SK-N-SH (cell line): ENCODE measurements around the gene INTS1. TPM values are rescaled to one million over a fixed set of nuclear protein-coding genes. Genes with fewer than 3 reads are reported as not detected.

Experiments
- CTCF ChIA-PET: fragments of 300-600, 350-600 bp; formaldehyde crosslinking; extraction: SDS; loops from one replicate; lab custom pipeline; 2021; lab: Yijun Ruan, JAX
- POLR2A ChIA-PET: fragments of 350-600 bp; sonication (Branson Sonifier 250); formaldehyde crosslinking; extraction: SDS; loops from one replicate; lab custom pipeline; 2020; ENCODE audit warnings: antibody characterized with exemption, inconsistent platforms; lab: Yijun Ruan, JAX
- DNase-seq: peaks from one replicate; pipeline ENCODE4 v3.0.0; 2012
- H2AFZ ChIP-seq: fragments of 200-600 bp; sonication (generic); 2 replicates; pipeline ENCODE4 v1.8.1; 2016; ENCODE audit warnings: antibody characterized with exemption, mild to moderate bottlenecking, low read depth
- H3F3A ChIP-seq: fragments of 200-600 bp; sonication (generic); replicated peaks from 2 replicates; pipeline ENCODE3; 2016; ENCODE audit warnings: antibody characterized with exemption, mild to moderate bottlenecking; ENCODE audit not compliant: insufficient read depth
- H3K27ac ChIP-seq, 2 experiments: fragments of 200-500 bp in 1 of 2; fragments of 200-600 bp in 1 of 2; sonication (Bioruptor generic) in 1 of 2; sonication (generic), shearing (Covaris generic) in 1 of 2; 2 replicates each; pipeline versions ENCODE4 v1.5.1 to v1.6.1; 2014 to 2016; ENCODE audit warnings: low read depth in 2 of 2, inconsistent platforms in 1 of 2, low read length in 1 of 2, mild to moderate bottlenecking in 1 of 2, mixed read lengths in 1 of 2
- H3K27me3 ChIP-seq: fragments of 200-600 bp; sonication (generic), shearing (Covaris generic); 2 replicates; pipeline ENCODE4 v1.6.1; 2016; ENCODE audit warnings: mixed run types; ENCODE audit not compliant: insufficient read depth
- H3K36me3 ChIP-seq, 2 experiments: fragments of 200-500 bp in 1 of 2; fragments of 200-600 bp in 1 of 2; sonication (Bioruptor generic) in 1 of 2; sonication (generic) in 1 of 2; replicated peaks in 1 of 2; 2 replicates each; pipeline versions ENCODE3 to v1.5.1; 2014 to 2016; ENCODE audit warnings: low read length in 1 of 2, mild to moderate bottlenecking in 1 of 2; ENCODE audit not compliant: insufficient read depth in 2 of 2, control insufficient read depth in 1 of 2
- H3K4me1 ChIP-seq, 2 experiments: fragments of 200-500 bp in 1 of 2; fragments of 200-600 bp in 1 of 2; sonication (Bioruptor generic) in 1 of 2; sonication (generic), shearing (Covaris generic) in 1 of 2; 2 replicates each; pipeline versions ENCODE4 v1.5.1 to v1.6.1; 2014 to 2016; ENCODE audit warnings: low read depth in 1 of 2, low read length in 1 of 2, mixed run types in 1 of 2; ENCODE audit not compliant: insufficient read depth in 2 of 2, control insufficient read depth in 1 of 2
- H3K4me2 ChIP-seq: fragments of 200-600 bp; sonication (generic), shearing (Covaris generic); 2 replicates; pipeline ENCODE4 v1.6.1; 2017; ENCODE audit warnings: mixed run types
- H3K4me3 ChIP-seq, 2 experiments: fragments of 200-500 bp in 1 of 2; fragments of 200-600 bp in 1 of 2; sonication (Bioruptor generic) in 1 of 2; sonication (generic), shearing (Covaris generic) in 1 of 2; 2 replicates each; pipeline versions ENCODE4 v1.5.1 to v1.8.1; 2014 to 2016; ENCODE audit warnings: low read depth in 2 of 2, inconsistent platforms in 1 of 2, low read length in 1 of 2, mild to moderate bottlenecking in 1 of 2, mixed read lengths in 1 of 2, moderate library complexity in 1 of 2
- H3K79me2 ChIP-seq: fragments of 200-600 bp; sonication (generic); 2 replicates; pipeline ENCODE4 v1.8.1; 2017; ENCODE audit warnings: mild to moderate bottlenecking; ENCODE audit not compliant: insufficient read depth
- H3K9ac ChIP-seq: fragments of 200-600 bp; sonication (generic); 2 replicates; pipeline ENCODE4 v1.6.1; 2017; ENCODE audit warnings: mixed run types
- H3K9me2 ChIP-seq: fragments of 200-600 bp; sonication (generic); 2 replicates; pipeline ENCODE4 v1.6.1; 2017; ENCODE audit warnings: mixed run types
- H3K9me3 ChIP-seq: fragments of 200-600 bp; sonication (generic); 2 replicates; pipeline ENCODE4 v1.6.1; 2017; ENCODE audit warnings: mixed run types, mild to moderate bottlenecking, moderate library complexity
- H4K20me1 ChIP-seq: fragments of 200-600 bp; sonication (generic); 2 replicates; pipeline ENCODE4 v1.6.1; 2017; ENCODE audit warnings: mild to moderate bottlenecking, mixed run types; ENCODE audit not compliant: insufficient read depth
- CHD2 ChIP-seq: fragments of 150-350 bp; IDR thresholded peaks from 2 replicates; pipeline ENCODE4 v1.6.1; 2018; ENCODE audit warnings: low read length; ENCODE audit not compliant: partially characterized antibody
- EP300 ChIP-seq, 2 experiments: IDR thresholded peaks; 2 replicates each; pipeline versions ENCODE4 v1.4.0 to v1.6.1; 2012; ENCODE audit warnings: borderline replicate concordance in 1 of 2, low read depth in 1 of 2, low read length in 1 of 2
- EZH2phosphoT487 ChIP-seq: fragments of 200-600 bp; sonication (generic); IDR thresholded peaks from 2 replicates; pipeline ENCODE4 v1.6.1; 2017; ENCODE audit warnings: low read depth, mixed run types, mild to moderate bottlenecking, antibody characterized with exemption, moderate library complexity, borderline replicate concordance
- FOSL2 ChIP-seq: IDR thresholded peaks from 2 replicates; pipeline ENCODE4 v1.4.0; 2012; ENCODE audit warnings: low read depth, mild to moderate bottlenecking, moderate library complexity, borderline replicate concordance
- GABPA ChIP-seq: IDR thresholded peaks from 2 replicates; pipeline ENCODE4 v1.4.0; 2012; ENCODE audit warnings: low read depth, mild to moderate bottlenecking
- GATA2 ChIP-seq: sonication (generic); formaldehyde crosslinking; IDR thresholded peaks from 2 replicates; pipeline ENCODE4 v1.5.0; 2020; ENCODE audit warnings: mild to moderate bottlenecking, missing genetic modification reagents
- JUND ChIP-seq: IDR thresholded peaks from 2 replicates; pipeline ENCODE4 v1.4.0; 2012
- MAX ChIP-seq: IDR thresholded peaks from 2 replicates; pipeline ENCODE4 v1.4.0; 2012; ENCODE audit warnings: low read depth
- POLR2AphosphoS5 ChIP-seq: IDR thresholded peaks from 2 replicates; pipeline ENCODE4 v1.6.1; 2012; ENCODE audit warnings: low read depth, low read length
- RAD21 ChIP-seq: IDR thresholded peaks from 2 replicates; pipeline ENCODE4 v1.6.1; 2012; ENCODE audit warnings: mild to moderate bottlenecking, low read length
- RCOR1 ChIP-seq: fragments of 150-350 bp; IDR thresholded peaks from 2 replicates; pipeline ENCODE4 v1.6.1; 2017; ENCODE audit warnings: antibody characterized with exemption, low read length
- RXRA ChIP-seq: IDR thresholded peaks from 2 replicates; pipeline ENCODE4 v1.4.0; 2012; ENCODE audit warnings: low read depth, mild to moderate bottlenecking, borderline replicate concordance
- SIN3A ChIP-seq: IDR thresholded peaks from 2 replicates; pipeline ENCODE4 v1.6.1; 2012; ENCODE audit warnings: low read depth, mild to moderate bottlenecking, low read length, moderate library complexity, borderline replicate concordance
- SMC3 ChIP-seq: IDR thresholded peaks from 2 replicates; pipeline ENCODE4 v1.6.1; 2012; ENCODE audit warnings: low read depth, low read length, improper control_type of control experiment
- YY1 ChIP-seq: IDR thresholded peaks from 2 replicates; pipeline ENCODE4 v1.4.0; 2012; ENCODE audit warnings: low read depth, mild to moderate bottlenecking
- WGBS: methylation state at CpG from one replicate; pipeline ENCODE4 v1.1.6; 2017; ENCODE audit warnings: low lambda C conversion rate; 5-methylcytosine and 5-hydroxymethylcytosine counted together
- polyA plus RNA-seq, 3 experiments: library from polyadenylated mRNA; depleted of rRNA; stranded (reverse); fragments of >200 nt; gene quantifications; 2 replicates each; pipeline ENCODE4 v1.2.3, GENCODE V29; 2012

Gene INTS1
- polyA plus RNA-seq, 1 of the 3 experiments (the other 2 are of a cell fraction), result 48.1 TPM

GRCh38 chr7:1489336-1489735 lies 14.9 kb downstream of the INTS1 start:
- WGBS, result 93% methylated on average over 12 of the region's 18 CpGs
- Histone ChIP-seq H3F3A (no peaks in the 10 kb centered on the region), H3K9ac (no peak overlapping the region), H3K27me3 (no peaks in the 10 kb centered on the region), H3K27ac (no peak overlapping the region), H3K79me2 (no peaks in the 10 kb centered on the region), H3K9me2 (no peaks in the 10 kb centered on the region), H4K20me1 (no peaks in the 10 kb centered on the region; the same call in 1 of the 2 replicates), H3K4me1 (no peaks in the 10 kb centered on the region), H3K4me3 (no peak overlapping the region), H3K4me2 (no peak overlapping the region), H3K9me3 (no peaks in the 10 kb centered on the region), H2AFZ (no peak overlapping the region), H3K36me3 (peaks cover 28 to 83% of the 10 kb centered on the region in 2 experiments)
- ChIA-PET CTCF (interaction anchor here (0.5 to 9.8 kb wide), 3 partner anchors 16 to 264 kb away, joined by 3 to 104 read pairs (median 4); no protein-coding TSS in a partner anchor), POLR2A (interaction anchor here (1.0 to 2.0 kb wide), 2 partner anchors 10 to 15 kb away, joined by 3 to 6 read pairs; no protein-coding TSS in a partner anchor)
- TF ChIP-seq GATA2 (CRISPR knock-in tag) (no peak), GABPA (no peak), YY1 (no peak), MAX (no peak), FOSL2 (no peak), JUND (no peak), POLR2AphosphoS5 (no peak), RXRA (no peak)
- no peak for DNase-seq

GRCh38 chr7:1488016-1488415 lies 16.2 kb downstream of the INTS1 start:
- peaks cover 35 to 84% of the 10 kb centered on the region in 2 experiments for H3K36me3 ChIP-seq
- CTCF ChIA-PET, result interaction anchor here (9.8 kb wide), 1 partner anchor 15 kb away, joined by 104 read pairs; no protein-coding TSS in a partner anchor

More at GRCh38 chr7:1488016-1488415, 16.2 kb downstream of the INTS1 start:
- POLR2A ChIA-PET, result interaction anchor here (1.3 to 2.0 kb wide), 2 partner anchors 11 to 13 kb away, joined by 3 to 6 read pairs; no protein-coding TSS in a partner anchor
- Histone ChIP-seq H3K27me3 (no peaks in the 10 kb centered on the region), H3K79me2 (no peaks in the 10 kb centered on the region), H3K4me2 (no peak overlapping the region), H3K9ac (no peak overlapping the region), H4K20me1 (no peaks in the 10 kb centered on the region; the same call in 1 of the 2 replicates), H3K9me2 (no peaks in the 10 kb centered on the region), H2AFZ (no peak overlapping the region), H3K4me3 (no peak overlapping the region), H3K4me1 (no peaks in the 10 kb centered on the region), H3K9me3 (no peaks in the 10 kb centered on the region), H3K27ac (no peak overlapping the region), H3F3A (no peaks in the 10 kb centered on the region)
- 87% methylated on average over 15 of the region's 20 CpGs for WGBS
- no peak for TF ChIP-seq YY1
- TF ChIP-seq GATA2 (CRISPR knock-in tag), result no peak
- TF ChIP-seq SIN3A, result no peak
- TF ChIP-seq EP300 (IDR thresholded peaks at IDR 0.05; ENCODE audit: borderline replicate concordance in 1 of 2, low read depth in 1 of 2, low read length in 1 of 2), result no peak
- no peak for TF ChIP-seq FOSL2
- no peak for TF ChIP-seq RCOR1
- no peak for TF ChIP-seq CHD2
- TF ChIP-seq SMC3, result no peak
- TF ChIP-seq JUND, result no peak
- TF ChIP-seq EZH2phosphoT487, result no peak
- no peak for TF ChIP-seq POLR2AphosphoS5
- TF ChIP-seq RAD21, result no peak
- no peak for DNase-seq
